Ammon's horn (tissue), 1 donor: ENCODE measurements around the gene ENOX2.

Experiments
- DNase-seq: peaks from one replicate; pipeline ENCODE4 v3.0.0-alpha.2; 2016; ENCODE audit warnings: low spot score

Gene ENOX2

GRCh38 chrX:130625386-130625785 lies 277.6 kb downstream of the ENOX2 start:
- no peak for DNase-seq

DNA sequence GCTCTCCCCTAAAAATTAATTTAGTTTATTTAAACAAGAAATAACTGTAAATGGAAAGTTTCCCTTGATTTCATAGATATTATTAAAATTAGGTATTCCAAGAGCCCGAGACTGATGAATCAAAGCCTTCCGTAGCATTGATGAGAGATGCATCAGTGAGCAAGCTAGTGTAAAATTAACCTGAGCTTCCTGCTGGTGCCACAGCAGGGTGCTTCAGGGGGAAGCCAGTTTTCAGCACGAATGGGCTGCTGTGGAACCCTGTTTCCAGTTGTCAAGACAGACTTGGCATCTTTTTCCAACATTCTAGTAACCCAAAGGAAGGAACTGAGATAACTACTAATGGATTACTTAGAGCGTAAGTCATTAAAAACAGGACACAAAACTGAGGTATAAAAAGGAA lies 279.5 kb downstream of the ENOX2 start:
- DNase-seq = no peak

DNA sequence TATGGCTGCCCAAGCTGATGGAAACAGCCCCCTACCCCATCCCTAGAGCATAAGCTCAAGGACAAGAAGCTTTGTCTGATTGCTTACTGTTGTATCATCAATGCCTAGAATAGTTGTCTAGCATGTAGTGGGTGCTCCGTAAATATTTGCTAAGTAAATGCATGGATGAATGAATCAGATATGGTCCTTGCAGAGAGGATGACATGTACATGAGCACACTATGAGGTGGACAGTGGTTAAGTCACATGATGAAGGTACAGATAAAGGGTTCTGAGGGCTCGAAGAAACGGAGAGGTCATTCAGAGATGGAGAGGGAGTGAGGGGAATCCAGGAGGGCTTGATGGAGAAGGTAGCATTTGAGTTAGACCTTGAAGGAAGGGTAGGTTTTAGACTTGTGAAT lies 287.1 kb downstream of the ENOX2 start:
- no peak for DNase-seq

DNA sequence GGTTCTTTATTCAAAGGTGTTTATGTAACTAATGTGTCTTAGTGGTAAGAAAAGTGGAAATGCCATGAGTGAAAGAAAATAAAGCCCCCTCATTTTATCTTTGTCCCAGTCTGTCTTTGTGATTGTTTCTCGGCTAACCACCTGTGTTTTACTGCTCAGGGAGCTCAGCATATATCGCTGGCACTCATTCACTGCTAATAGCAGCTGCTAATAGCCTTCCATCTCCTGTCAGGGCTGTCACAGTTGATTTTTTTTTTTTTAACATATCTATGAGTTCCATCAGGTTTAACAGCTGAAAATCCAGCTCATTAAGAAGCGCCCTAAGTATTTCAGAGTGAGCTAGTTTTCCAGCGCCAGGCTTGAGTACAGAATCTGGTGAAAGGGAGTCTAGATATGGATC lies 295.6 kb downstream of the ENOX2 start:
- DNase-seq = no peak

DNA sequence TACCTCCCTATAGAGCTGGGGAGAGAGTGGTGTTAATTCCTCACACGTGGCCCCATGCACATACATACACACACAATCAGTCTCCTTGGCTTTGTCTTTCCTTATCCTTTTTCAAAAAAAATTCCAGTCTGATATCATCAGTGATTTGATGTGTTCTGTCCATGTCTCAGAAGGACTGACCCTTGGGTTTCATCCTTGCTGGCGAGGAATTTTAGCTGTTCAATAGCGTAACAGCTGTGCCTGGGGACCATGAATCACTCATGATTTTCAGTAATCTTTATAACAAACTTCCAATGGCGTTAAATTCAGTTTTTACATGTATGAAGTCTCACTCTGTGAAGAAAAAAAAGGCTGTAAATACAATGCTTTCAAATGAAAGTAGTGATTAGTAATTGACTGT lies 296.6 kb downstream of the ENOX2 start:
- no peak for DNase-seq

- no peak for DNase-seq
Observed at GRCh38 chrX:130604882-130605281, 298.1 kb downstream of the ENOX2 start.

DNA sequence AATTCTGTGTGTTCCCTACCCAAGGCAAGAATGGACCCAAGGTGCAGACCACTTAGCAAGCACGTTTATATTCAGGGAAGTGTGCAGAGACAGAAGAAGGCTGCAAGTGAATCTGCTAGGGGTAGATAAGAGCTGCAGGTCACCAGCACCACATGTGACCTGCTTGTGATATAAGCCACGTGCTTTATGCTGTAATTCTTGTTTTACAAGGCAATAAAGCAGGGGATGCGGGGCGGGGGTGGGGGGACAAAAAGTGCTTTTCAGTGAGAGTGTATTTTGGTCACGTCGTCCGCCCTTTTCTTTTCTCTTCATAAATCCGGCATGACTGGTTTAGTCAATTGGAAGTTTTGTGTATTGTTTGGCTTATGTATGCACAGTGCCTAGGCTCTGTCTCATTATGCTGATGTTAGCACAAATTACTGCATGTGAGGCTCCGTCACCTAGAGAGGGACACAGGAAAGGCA lies 308.5 kb downstream of the ENOX2 start:
- DNase-seq = peak; percentile 35

- DNase-seq = peak; percentile 1
Observed at GRCh38 chrX:130593911-130594310, 309.1 kb downstream of the ENOX2 start.

GRCh38 chrX:130592204-130592603 lies 310.8 kb downstream of the ENOX2 start:
- DNase-seq = no peak

- DNase-seq = no peak
Observed at GRCh38 chrX:130578906-130579305, 324.1 kb downstream of the ENOX2 start.

- no peak for DNase-seq
Observed at GRCh38 chrX:130577431-130577830, 325.6 kb downstream of the ENOX2 start.

GRCh38 chrX:130575831-130576389 lies 327.1 kb downstream of the ENOX2 start:
- DNase-seq = peak; percentile 70
